GM19397 (cell line): ENCODE results near the gene LRBA.

Experiments
- ATAC-seq: cut with Tn5 transposase; IDR thresholded peaks from one replicate; pipeline ENCODE4 v1.9.1; 2021; ENCODE audit warnings: mild to moderate bottlenecking, moderate library complexity; ENCODE audit not compliant: unreplicated experiment

Gene LRBA

DNA sequence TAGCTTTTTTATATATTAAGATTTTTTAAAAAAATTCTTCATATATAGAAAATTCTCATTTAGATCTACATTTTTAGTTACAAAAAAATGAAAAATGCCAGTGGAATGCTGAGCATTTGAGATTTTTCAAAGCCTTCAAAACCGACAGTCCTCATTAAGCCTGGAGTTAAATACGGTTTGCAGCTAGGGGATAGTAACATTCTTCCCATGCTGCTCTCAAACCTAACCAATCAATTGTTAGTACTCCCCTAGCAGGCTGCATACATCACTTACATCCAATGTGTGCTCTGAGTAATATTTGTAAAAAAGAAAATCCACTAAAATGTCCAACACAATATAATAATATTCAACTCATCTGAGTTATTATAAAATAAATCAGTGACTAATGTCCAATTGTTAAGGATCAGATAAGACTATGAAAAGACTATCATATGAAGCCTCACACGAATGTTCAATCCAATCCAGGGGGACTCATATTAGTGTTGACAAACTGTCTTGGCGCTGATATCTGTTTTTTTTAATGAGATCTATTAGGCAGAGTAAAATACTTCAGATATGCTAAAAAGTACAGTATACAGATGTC lies 660.8 kb downstream of the LRBA start:
- ATAC-seq, result no peak

DNA sequence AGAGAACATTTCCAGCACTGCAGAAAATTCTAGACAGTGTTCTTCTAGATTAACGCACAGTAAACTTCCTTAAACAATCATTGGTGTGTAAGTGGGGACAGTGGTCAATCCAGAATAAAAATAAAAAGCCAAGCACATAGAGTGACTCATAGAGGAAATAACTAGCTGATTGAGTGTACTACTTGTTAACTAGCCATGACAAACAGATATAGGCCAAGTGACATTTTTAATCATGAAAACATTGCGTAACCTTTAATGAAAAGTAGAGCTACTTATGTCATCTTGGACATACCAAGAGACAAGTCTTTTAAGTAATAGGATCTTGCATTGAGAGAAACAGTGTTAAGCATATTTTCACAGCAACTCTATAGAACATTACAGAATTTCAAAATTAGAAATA lies 667.0 kb downstream of the LRBA start:
- ATAC-seq, result no peak

DNA sequence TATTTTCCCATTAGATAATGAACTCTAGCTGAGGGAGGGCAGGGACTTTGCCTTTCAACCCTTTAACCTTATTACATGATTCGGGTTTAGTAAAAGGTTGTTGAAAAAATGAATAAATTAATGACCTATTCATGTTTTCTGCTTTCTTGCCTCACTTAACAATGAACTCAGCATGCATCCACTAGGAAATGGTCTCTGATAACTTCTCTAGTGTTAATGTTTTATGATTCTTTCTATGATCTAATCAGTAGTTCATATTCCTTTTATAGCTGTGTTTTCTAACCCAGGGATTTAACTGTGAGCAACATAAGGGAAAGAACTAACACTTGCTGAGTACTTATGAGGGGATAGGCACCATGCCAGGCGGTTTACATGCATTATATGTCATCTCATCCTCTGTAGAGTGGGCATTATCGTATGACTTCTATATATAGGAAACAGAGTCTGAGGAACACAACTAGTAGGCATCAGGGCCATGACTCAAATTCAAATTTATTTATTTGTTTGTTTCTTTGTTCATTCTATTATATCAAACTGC lies 669.8 kb downstream of the LRBA start:
- no peak for ATAC-seq

DNA sequence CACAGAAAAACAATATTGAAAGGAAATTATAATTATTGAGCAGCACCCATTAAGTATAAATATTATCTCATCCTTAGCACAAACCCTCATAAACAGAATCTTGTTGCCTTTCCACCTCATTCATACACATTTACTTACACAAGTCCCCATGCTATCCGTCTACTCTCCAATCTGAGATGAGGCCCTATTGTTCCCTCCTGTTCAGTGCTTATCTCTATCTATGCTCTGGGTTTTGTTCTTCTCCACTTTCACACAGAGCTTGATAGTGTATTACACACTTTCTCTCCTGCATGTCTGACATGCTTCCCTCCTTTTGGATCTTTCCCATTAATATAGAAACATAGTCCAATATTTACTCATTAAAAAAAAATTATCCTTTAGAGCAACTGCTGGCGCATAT lies 671.3 kb downstream of the LRBA start:
- ATAC-seq, result no peak

DNA sequence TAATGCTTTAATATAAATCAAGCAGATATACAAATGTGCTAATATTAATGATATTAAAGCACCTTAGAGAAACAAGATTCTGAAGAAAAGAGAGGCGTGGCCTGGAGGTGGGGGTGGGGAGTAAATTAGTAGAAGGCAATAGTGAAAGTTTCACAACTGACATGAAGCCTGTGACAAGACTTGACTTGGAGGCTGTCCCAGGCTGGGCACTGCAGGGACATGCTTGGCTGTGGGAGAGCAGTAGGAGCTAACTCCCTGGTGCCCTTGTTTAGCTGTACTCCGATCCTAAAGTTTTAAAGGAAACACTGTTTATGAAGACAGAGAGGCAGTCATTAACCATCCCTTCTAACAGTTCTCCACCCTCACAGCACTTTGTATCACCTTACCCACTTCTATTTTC lies 672.1 kb downstream of the LRBA start:
- no peak for ATAC-seq

DNA sequence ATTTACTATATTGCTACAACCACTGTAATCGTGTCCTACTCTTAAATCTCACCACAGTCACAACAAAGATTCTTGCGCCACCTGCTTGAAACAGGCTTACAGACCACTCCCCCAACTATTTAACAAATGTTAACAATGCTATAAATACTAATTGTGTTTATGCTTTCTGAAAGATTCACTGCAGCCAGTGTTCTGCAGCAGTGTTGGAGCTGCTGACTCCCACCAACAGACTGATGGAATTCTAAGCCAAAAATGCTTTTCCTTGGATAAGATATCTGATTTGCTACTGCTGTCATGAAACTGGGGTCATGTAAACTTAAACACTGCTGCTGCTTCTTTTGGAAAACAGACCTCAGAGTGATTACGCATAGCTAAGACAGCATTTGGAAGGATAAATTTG lies 677.4 kb downstream of the LRBA start:
- ATAC-seq, result no peak

DNA sequence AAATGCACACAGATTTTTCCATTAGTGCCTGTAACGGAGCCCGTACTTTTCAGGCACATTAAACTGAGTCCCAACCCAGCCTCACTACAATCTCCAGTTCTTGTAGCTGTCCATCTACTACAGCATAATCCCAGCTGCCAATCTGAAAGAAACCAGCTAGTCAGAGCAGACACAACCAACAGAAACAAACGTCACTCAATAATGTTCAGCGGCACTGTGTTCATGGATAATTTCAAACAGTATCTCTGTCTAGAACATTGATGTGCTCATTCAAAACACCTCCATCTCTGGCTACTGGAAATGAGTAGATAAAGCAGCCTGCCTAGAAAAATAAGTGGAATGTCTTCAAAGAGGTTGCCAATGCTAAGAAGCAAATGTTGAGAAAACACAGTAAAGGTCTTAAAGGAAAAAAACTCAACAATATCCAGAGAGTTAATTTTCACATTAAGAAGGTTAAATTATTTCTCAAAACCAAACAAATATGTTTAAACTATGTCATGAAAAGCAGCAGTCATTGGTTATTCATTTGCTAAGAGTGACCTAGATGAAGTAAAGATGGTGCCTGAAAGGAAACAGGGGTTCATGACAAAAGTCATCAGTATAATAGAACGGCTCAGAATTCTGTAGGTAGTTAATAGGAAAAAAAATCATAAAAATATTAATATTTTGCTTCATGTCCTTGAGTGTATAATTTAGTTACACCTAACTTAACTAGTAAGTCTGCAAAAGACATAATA lies 678.2 kb downstream of the LRBA start:
- ATAC-seq, result no peak

DNA sequence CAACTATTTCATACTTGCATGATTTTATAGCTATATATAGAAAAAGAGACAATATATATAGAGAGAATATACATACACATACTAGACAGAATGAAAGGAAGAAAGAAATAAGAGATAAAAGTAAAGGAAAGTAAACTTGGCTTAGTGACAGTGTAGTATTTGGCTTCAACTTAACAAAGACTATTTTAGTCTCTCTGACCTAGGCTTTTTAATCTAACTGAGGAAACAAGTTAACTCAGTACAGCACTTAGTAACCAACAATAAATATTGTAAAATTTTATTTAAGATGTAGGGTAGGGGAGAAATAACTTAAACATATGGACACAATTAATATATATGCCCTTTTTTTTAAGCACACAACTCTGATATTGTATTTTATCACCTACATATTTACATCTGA lies 682.1 kb downstream of the LRBA start:
- no peak for ATAC-seq

DNA sequence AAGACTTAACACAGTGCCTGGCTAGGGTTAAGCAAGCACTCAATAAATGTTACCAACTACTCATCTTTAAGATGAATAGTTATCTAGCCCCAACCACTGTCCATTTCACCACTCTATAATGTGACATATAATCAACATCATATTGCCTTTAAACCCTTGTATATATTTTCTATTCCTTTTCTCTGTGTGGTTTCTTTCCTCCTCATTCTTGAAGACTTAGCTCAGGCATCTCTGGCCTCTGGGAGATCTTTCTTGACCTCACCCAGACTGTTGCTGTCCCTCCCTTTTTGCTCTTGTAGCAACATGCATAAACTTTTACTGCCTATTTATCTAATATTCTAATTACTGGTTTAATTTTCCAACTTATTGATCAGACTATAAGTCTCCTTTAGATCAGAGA lies 683.0 kb downstream of the LRBA start:
- ATAC-seq, result no peak

DNA sequence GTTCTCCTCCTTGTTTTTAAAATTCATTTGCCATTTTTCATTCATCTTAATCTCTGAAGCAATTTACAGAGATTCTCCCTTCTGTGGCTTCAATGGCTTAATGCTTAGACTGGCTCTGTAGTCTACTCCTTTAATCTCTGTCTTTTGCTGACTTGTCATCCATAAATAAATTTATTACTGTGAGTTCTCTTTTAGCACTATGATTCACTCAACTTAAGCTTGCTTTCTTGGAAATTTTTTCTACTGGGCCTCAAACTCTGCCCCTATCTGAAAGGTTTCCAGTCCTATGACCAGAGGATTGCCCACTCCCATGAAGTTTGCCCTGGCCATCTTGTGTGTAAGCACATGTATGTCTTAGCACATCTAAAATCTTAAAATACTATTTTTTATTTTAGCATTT lies 685.7 kb downstream of the LRBA start:
- no peak for ATAC-seq

DNA sequence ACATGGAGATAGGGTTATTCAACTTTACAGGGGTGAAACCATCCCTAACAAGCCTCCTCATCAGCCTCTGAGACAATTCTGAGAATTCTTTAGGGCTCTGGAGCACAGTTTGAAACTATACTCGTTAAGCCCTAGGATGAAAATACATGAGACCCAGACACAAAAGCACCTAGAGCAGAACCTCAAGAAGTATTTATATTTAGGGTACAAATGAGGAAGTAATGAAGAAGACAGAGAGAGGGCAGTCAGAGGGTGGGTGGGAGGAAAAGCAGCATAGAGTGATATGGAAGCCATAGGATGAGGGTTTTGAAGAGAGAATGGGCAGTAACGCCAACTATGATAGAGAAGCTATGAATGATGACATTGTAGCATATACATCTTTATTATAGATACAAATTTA lies 686.6 kb downstream of the LRBA start:
- no peak for ATAC-seq

DNA sequence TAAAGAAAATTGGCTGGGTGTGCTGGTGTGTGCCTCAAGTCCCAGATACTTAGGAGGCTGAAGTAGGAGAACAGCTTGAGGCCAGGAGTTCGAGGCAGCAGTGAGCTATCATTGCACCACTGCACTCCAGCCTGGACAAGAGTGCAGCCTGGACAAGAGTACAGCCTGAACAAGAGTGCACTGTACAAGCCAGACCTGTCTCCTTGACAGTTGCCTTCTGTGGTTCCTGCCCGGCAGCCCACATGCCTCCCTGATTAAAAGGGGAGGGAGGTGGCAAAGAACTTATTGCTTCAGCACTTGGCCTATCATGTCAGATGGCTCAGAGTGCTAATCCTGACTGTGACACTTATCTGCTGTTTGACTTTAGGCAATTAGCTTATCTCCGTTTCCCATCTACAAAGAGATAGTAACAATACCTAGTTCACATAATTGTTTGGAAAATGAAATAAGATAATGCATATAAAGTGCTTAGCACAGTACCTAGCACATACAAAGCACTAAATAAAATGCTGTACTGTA lies 687.8 kb downstream of the LRBA start:
- no peak for ATAC-seq

DNA sequence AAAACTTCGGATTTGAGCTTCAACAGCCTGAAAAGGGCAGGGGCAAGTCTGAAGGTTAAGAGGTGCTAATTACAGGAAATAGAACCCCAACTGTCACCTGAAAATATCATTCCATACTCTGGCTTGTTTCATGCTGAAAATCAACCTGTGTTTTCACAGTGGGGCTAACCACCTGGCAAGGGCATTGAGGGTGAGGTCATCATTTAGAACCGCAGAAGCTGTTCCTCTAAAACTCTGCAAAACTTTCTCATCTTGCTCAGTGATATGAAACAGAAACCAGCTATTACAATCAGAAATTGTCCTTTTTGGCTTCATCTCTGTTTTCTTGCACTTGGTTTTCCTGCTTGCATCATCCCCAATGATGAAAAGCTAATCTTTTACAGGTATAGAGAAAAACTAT lies 689.2 kb downstream of the LRBA start:
- ATAC-seq, result peak; percentile 96

DNA sequence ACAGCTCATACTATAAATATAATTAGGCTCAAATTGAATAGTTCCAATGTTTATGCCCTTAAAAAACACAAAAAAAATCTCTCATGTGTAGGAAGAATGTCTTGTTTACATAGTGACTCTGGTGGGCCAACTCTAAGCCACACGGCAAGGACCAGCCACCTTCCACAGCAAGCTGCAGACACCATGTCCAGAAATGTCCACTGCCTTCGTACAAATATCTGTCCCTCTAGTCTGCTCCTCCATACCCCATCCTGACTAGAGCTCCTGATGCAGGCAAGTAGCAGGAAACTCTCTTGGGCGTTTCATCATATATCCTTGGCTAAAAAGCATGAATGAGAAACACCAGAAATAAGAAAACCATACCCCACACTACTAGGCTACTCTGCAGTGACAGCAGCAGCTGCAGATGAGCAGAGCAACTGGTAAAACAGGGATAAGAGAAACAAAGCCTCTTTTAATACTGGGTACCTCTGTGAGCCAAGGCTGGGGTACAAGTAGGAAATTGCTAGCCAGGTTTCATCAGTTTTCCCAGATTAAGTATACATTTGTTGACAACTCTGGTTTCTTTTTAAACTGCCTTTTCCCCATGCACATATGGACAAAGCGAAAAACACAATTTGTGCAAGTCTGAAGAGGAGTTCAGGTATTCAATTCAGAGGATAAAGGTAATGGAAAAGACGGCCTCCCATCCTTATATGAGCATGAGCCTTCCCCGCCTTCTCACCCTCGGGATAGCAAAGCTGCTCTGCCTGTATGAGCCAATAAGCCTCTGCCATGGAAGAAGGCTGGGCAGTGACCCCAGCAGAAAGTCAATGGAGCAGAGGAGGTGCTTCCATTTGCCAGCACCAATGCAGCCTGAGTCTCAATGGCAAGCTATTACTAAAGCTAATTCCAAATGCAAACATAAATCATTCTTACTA lies 691.4 kb downstream of the LRBA start:
- ATAC-seq, result no peak

DNA sequence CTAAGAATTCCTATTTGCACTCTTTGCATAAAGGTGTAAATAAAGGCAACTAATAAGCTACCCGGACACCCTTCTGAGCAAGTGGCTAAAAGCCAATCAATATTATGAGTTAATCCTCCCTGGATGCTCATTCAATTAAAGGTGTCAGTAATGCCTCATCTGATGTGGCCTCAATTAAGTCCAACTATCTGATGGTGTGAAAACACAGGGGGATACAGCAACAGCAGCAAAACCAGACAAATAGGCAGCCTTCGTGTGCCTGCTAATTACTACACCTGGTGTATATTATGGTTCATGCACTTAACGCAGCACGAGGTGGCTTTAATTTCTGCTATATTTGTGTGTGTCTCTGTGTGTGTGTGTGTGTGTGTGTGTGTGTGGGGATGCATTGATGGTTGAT lies 692.4 kb downstream of the LRBA start:
- no peak for ATAC-seq

DNA sequence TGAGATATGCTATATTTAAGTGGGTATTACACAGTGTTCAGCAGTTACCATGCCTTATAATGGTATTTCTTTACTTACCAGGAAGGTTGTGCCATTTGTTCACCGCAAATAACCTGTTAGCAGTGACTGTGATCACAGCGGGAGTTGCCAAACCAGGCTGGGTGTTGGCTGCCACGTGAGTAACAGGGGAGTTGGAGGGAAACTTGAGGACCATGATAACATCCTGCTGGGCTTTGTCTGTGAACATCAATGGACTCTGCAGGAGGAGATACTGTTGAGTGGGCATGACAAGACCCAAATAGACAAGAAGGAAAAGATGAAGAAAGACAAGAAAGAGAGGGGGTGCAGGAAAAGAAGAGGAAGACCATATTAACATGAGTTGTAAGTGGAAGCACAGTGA lies 694.0 kb downstream of the LRBA start:
- no peak for ATAC-seq

DNA sequence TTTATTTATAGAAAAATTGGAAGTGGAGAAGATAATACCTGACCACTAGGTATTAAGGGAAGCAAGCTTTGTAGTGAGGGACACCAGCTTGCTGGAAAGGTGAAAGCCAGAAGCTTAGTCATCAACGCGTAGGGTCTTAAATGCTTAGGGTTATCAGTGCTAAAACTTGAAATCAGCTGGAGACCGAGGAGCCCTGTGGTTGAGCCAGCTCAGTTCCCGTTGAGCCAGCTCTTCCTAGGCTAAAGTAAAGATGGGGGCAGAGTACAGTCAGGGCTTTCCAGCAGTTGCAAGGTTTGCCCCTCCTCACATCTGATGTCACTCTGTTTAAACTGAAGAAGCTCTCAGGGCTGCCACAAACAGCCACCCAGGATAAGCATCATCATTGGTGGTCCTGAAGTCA lies 696.1 kb downstream of the LRBA start:
- ATAC-seq, result no peak

DNA sequence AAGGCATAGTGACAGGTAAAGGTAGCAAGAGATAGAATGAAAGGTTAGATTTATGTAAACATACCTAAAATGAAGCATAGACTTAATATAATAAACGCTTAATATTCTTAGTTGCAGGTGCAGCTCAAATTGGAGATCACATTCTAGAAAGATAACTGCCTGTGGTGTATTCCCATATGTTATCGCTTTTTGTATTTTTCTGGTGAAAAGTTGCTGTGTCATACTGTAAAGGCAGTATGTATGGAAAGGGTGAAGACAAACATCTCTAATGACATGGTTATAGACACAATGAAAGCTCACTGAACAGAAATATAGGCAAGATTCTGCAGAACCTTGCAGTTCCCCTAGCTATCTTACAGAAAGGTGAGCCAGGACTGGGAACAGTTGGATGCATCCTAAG lies 696.6 kb downstream of the LRBA start:
- no peak for ATAC-seq

DNA sequence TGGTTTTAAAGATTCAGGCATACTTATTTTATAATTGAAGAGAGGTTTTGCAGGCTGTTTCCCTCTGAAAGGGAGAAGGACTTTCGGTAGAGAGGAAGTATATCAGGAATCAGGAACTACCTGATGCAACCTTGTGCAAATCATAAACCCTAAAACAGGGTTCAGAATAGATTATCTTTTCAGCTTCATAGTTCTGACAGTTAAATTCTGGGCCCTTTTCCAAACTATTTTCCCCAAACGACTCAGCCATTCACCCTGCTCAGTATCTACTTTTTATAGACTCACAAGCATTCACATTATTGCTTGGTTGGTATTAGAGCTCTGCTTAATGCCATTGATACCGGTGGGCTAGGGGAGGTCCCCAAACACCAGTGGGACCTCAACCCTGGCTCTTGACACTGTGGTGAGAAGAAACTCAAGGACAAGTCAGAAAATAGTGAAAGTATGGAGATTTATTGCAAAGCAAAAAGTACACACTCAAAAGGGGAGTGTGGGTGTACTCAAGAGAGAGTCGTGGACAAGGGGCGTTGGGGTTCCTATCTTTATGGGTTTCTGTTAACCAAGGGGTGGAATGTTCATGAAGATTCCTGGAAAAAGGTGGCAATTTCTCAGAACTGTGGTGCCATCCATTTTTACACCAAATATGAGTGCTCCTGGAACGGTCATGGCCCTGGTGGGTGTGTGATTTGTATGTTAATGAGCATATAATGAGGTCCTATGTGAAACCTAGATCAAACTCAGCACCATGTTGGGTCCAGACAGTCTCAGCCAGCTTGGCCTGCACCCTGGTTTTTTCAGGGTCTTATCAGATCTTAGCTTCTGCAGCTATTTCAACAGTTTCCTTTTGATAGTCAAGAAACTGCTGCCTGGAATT lies 698.5 kb downstream of the LRBA start:
- ATAC-seq, result no peak

DNA sequence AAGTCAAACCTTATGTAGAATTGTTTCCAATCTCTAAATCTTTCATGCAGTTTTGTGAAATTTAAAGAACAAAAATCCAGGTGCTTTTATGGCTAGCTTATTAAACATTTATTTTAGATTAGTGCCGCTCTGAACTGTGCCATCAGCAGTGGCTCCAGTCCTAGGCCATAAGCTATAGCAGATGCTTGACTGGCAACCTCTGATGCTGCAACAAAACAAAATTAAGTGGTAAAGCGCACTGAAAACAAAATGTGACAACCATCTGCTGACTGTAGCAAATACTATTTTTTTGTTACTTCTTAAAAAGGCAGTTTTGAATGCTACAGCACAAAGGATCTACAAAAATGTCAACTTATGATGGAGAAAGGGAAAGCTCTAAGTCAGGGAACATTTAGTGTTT lies 699.4 kb downstream of the LRBA start:
- no peak for ATAC-seq

DNA sequence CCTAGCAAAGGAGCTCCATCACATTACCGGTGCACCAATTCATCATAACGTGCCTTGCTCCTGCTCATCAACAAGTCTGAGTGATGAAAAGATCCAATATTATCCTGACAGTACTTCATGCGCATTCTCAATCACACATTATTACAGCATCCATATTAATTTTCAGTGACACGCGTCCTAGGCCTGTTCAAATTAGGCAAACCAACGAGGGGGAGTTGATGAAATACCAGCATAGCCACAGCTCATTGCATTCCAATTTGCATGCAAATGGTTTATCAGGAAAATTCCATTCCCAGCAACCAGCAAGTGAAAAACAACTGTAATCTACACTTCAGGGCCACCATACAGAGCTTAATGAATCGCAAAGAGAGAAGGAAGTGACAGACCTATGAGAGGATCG lies 699.9 kb downstream of the LRBA start:
- ATAC-seq, result no peak
